Left renal pelvis (tissue), 4 donors: ENCODE data around the gene BUD23. TPM values are rescaled to one million over a fixed set of nuclear protein-coding genes. Genes with fewer than 3 reads are reported as not detected.
"Not testable (repeated sequence)": the region's sequence is repeated elsewhere in the genome, so short reads cannot be mapped to it uniquely, and the experiment has no call there.

Source experiments
- DNase-seq, 4 donors: peaks; one replicate each; pipeline ENCODE4 v3.0.0-alpha.2; 2013; ENCODE audit warnings: low read depth in 4 of 4, low spot score in 3 of 4
- polyA plus RNA-seq, 4 donors: library from polyadenylated mRNA; unstranded; fragments of 120-200 nt; gene quantifications; one replicate each; pipeline ENCODE4 v1.2.1, GENCODE V29; 2013; ENCODE audit not compliant: insufficient read length in 4 of 4

The BUD23 gene, protein sequence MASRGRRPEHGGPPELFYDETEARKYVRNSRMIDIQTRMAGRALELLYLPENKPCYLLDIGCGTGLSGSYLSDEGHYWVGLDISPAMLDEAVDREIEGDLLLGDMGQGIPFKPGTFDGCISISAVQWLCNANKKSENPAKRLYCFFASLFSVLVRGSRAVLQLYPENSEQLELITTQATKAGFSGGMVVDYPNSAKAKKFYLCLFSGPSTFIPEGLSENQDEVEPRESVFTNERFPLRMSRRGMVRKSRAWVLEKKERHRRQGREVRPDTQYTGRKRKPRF
- polyA plus RNA-seq, result 10 to 100 TPM; 65.4 to 98.8 (median 80.8) TPM

DNA sequence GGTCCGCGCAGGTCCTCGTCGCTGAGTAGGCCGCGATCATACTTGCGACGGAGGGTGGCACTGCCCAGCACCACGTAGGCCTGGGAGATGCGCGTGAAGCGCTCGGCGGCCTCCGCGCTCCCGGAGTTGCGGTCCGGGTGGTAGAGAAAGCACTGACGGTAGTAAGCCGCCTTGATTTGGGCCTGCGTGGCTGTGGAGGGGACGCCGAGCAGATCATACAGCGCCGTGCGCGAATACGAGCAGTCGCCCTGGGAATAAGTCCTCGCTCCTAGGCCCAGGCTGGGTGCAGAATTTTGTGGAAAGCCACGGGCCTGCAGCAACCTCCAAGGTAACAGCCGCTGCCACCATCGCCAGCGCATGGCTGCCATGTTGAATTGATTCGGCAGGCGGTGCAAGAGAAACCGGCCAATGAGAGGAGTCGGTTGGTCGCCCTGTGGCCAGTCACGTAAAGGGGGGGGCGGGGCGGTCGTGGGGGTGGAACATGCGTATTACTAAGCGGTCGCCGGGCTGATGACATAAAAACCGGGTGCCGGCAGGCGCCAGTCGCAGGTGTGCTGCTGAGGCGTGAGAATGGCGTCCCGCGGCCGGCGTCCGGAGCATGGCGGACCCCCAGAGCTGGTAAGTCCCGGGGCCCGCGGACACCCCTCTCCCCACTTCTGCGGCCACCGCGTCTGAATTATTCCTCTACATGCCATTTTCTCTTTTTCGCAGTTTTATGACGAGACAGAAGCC, at the start of gene BUD23, which contains the start of gene DNAJC30:
Gene BUD23, plus strand, starts transcription at position 542 of the 732 bp plus-strand sequence. Its CDS starts 29 bp downstream, at position 571.
Gene DNAJC30, minus strand, starts transcription at position 398 of the 732 bp plus-strand sequence. Its CDS starts 30 bp downstream, at position 368.
- DNase-seq, result peak; percentile 81 to 90 (median 88)

DNA sequence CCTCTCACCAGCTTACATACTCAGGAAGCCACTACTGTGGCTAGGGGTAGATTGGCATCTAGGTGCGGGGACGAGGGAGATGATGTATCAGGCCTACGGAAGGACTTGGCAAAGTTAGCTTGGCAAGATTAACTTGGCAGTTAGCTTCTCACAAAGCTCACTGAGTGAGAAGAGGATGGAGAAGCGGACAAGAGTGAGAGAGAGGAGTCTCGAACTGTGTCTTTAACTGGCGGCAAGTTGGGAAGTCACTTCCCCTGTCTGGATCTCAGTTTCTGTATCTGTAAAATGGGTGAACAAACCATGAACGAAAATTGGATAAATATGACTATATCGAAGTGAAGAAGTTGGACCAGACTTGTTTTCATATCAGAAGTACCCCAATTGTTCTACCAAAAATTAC, 49.6 kb upstream of the BUD23 start:
- no peak for DNase-seq

DNA sequence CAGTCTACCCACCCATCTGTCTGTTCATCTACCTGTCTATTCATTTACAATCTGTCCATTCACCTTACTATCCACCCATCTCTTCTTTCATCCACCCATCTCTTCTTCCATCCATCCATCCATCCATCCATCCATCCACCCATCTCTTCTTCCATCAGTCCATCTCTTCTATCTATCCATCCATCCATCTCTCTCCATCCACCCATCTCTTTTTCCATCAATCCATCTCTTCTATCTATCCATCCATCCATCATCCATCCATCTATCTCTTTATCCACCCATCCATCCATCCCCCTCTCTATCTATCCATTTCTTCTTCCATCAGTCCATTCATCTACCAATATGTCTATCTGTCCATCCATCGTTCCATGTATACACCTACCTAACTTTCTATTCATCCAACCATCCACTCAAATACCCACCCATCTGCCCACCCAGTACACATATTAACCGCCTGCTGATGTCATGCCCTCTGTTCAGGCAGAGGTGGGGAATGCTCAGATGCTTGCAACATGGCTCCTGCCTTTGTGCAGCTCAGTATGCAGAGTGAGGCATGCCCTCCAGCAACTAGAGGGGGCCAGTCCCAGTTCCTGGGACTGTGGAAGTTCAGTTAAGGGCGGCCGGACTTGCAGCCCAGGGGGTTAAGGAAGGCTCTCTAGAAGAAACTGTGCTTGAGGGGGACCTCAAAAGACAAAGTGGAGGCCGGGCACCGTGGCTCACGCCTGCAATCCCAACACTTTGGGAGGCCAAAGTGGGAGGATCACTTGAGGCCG, 47.8 kb upstream of the BUD23 start:
- DNase-seq, result no peak

DNA sequence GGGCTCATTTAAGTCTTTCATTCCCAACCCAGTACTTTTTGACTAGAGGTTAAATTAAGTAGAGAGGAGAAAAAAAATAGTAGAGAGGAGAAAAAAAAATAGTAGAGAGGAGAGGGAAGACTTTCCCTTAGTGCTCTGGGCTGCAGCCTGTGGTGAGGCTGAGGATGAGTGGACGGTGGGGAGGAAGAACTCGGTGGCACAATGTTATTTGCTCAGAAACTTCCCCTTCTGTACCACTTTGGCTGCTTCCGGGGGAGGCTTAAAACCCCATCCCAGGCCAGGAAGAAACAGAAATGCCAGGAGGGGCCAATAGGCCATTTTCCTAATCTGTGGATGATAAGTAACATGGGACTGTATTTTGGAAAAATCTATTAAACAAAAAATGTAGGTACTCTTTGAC, 44.5 kb upstream of the BUD23 start:
- DNase-seq, result no peak

DNA sequence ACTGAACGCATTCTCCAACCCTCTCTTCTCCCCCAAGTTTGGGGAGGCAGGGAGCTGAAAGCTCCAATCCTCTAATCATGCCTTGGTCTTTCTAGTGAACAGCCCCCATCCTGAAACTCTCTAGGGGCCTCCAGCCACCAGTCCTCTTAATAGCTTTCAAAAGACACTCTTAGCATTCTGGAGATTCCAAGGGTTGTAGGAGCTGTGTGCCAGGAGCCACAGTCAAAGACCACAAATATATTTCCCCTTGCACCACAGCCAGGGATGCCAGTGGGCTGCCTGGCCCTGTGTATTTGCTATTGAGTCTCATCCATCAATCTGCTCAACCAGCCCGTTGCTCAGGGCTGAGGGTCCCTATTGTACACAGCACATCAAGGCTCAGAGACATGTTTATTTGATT, 40.6 kb upstream of the BUD23 start:
- no peak for DNase-seq

DNA sequence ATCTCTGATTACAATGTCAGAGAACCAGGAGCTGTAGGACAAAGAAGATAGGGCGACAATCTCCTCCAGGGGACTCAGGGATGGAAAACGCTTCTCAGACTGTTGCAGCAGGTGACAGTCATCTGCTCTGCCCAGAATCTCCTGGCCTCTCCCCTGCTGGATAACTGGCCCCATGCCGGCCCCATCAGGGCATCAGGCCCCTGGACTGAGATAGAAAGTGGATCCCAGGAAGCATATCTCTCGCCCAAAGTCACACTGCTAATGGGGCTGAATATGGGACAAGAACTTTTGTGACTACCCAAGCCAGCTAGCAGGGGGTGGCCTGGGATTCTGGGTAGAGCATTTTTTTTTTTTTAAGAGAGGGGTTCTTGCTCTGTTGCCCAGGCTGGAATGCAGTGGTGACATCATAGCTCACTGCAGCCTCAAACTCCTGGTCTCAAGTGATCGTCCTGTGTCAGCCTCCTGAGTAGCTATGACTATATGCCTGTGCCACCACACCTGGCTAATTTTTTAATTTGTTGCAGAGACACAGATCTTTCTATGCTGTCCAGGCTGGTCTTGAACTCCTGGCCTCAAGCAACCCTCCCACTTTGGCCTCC, 38.6 kb upstream of the BUD23 start:
- DNase-seq, result no peak

DNA sequence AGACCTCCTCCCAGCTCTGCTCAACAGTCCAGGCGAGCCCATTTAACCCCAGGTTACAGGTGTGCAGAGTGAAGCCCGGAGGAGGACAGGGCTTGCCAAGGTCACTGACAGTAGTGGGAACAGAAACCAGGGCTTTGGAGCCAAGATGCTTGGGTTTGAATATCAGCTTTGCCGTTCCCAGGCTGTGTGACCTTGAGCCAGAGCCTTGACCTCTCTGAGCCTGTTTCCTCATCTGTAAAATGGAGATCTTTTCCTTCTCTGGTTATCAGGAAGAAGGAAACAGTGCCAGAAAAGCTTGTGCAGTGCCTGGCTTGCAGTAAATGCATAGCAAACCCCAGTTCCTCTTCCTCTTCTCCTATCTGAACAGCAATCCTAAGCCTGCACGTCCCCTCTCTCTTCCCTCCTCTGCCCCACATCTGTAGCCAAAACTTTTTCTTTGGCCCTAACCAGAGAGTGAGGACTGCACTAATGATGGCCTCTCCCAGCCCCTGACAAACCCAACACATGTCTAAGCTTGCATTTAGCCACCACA, 37.7 kb upstream of the BUD23 start:
- DNase-seq, result no peak

DNA sequence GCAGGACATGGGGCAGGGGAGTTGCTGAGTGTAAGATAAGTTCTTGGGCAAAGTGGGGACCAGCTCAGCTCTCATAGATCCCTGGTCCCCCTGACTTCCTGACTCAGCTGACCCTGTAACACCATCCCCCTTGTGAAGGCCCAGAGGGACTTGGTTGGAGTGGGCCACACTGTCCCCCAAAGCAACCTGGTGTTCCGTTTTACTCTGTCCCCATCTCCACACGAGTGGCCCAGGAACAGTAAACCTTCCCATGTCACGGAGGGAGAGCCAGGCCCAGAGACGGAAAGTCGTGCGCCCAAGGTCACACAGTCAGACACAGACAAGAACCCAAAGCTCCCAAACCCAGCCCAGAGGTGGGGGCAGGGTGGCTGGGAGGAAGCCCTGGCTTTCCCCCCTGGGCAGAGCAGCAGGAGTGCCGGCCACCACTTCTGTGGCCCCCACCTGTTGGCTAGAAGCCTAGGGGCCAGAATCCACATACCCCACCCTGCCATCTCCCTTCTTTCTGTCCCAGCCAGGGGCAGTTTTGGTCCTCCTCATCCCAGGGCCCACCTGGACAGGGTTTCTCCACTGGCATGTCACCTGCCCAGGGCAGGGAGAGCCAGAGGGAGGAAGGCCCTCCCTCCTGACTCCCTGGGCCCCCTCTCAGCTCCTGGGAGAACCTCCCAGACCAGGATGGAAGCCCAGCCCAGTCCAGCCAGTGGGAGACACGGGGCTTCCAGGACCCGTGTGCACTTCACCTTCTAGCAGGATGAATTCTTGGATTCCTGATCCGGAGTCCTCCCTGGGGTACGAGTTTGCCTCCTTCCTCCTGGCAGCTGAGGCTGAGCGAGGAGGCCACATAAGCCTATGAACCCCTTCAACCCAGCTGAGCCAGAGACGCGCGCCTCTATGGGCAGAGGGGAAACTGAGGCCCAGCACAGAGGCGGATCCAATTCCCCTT, 36.3 kb upstream of the BUD23 start:
- no peak for DNase-seq

DNA sequence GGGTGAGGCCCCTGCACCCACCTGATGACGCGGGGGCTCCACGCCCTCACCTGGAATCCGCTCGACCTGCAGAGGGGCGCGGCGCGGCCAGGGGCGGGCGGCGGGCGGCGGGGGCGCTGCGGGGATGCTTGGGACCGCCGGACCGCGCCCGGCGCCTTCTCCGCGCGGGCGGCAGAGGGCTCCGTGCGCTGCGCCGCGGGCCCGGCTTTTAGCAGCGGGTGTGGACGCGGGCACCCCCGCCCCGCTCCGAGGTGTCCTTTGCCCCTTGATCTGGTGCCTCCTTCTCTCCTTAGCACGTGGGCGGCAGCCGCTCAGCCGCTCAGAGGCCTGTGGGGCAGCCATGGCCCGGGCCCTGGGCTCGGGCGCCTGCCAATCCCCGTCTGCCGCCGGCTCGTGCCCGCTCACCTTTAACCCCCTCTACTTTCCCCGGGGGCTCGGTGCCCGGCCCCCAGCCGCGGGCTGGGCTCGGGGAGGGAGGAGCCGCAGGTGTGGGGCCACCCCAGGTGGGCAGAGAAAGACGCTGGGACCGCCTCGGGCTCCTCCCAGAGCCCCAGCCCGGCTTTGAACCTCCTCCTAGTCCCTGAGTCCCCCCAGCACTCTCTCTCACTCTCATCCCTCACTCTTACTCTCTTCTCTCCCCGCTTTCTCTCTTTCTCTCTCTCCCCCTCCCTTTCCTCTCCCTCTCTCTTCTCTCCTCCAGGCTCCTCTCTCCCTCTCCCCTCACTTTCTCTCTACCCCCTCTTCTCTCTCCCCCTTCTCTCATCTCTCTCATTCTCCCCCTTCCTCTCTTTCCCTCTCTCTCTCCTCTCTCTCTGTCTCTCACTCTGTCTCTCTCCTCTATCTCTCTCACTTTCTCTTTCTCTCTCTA, 35.4 kb upstream of the BUD23 start:
- DNase-seq, result no peak

DNA sequence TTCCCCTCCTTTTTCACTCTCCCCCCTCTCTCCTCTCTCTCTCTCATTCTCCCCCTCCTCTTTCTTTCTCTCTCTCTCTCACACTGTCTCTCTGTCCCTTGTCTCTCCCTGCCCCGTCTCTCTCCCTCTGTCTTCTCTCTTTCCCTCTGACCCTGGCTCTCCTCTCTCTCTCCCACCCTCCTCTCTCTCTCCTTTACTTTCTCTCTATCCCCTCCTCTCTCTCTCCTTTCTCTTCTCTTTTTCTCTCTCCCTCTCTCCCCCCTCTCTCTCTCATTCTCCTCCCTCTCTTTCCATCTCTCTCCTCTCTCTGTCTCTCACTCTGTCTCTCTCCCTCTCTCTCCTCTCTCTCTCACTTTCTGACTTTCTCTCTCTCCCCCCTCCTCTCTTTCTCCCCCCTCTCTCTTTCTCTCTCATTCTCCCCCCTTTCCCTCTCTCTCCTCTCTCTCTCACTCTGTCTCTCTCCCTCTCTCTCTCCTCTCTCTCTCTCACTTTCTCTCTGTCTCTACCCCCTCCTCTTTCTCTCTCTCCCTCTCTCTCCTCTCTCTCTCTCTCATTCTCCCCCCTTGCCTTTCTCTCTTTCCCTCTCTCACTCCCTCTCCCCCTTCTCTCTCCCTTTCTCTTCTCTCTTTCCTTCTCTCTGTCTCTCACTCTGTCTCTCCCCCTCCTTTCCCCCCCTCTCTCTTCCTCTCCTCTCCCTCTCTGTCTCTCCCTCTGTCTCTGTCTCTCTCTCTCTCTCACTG, 34.6 kb upstream of the BUD23 start:
- no peak for DNase-seq

DNA sequence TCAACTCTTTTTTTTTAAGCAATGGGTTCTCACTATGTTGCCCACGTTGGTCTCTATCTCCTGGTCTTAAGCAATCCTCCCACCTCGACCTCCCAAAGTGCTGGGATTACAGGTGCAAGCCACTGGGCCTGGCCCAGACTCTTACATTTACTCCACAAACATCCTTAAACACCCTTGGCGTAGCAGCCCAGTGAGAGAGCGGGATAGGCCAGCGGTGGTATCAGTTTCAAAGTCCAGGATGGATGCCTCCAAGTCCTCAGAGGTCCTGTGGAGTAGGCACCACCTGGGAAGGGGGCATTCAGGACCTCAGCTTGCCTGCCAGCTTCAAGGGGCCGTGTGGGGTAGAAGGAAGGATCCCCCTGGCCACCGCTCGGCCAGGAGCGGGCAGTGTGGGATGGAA, 33.8 kb upstream of the BUD23 start:
- no peak for DNase-seq

DNA sequence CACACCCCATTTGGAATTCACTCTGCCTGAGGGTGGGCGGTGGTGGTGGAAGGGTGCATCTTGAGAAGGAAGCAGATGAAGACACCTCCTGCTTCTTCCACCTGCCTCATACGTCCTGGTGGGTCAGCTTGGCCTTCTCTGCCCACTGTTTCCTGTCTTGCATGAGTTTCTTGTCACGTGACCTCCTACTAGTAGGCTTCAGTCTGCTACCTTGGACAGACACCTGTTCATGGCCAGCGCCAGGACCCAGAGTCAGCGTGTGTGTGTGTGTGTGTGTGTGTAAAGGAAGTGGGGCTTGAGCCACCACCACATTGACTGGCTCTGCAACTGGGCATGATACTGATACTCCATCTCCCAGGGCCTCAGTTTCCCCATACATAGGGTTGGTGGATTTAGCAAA, 32.9 kb upstream of the BUD23 start:
- DNase-seq, result no peak

DNA sequence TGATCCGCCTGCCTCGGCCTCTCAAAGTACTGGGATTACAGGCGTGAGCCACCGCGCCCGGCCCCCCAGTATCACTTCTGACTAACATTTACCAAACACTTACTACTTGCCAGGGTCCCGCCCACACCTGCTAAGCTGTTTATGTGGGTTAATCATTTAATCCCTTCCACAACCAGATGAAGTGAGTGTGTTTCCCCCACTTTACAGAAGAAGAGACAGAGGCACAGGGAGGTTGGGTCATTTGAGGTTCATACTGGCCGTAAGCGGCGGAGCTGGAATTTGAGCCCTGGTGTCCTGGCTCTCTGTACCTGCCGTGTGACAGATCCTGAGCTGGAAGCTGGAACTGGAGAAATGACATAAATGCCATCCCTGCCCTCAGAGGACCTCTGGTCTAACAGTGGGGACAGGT, 30.9 kb upstream of the BUD23 start:
- no peak for DNase-seq

DNA sequence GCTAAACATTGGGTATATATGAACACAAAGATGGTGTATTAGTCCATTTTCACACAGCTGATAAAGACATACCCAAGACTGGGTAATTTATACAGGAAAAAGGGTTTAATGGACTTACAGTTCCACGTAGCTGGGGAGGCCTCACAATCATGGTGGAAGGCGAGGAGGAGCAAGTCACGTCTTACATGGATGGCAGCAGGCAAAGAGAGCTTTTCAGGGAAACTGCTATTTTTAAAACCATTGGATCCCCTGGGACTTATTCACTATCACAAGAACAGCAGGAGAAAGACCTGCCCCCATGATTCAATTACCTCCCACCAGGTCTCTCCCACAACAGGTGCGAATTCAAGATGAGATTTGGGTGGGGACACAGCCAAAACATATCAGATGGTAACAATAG, 28.1 kb upstream of the BUD23 start:
- not testable (repeated sequence) for DNase-seq

DNA sequence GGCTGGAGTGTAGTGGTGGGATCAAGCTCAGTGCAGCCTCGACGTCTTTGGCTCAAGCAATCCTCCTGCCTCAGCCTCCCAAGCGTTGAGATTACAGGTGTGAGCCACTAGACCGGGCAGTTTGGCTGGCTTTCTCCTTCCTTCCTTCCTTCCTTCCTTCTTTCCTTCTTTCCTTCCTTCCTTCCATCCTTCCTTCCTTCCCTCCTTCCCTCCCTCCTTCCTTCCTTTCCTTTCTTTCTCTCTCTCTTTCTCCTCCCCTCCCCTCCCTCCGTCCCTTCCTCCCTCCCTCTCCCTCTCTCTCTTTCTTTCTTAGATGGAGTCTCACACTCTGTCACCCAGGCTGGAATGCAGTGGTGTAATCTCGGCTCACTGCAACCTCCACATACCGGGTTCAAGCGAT, 23.4 kb upstream of the BUD23 start:
- DNase-seq, result no peak

DNA sequence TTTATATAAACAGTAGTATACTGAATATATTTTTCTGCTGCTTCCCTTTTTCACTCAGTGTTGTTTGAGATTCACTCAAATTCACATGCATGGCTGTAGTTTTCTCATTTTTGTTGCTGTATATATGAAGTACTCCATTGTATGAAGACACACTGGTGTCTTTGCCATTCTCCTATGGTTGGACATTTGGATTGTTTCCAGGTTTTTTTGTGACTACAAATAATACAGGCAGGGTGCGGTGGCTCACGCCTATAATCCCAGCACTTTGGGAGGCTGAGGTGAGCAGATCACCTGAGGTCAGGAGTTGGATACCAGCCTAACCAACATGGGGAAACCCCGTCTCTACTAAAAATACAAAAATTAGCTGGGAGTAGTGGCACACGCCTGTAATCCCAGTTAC, 22.8 kb upstream of the BUD23 start:
- DNase-seq, result not testable (repeated sequence)

DNA sequence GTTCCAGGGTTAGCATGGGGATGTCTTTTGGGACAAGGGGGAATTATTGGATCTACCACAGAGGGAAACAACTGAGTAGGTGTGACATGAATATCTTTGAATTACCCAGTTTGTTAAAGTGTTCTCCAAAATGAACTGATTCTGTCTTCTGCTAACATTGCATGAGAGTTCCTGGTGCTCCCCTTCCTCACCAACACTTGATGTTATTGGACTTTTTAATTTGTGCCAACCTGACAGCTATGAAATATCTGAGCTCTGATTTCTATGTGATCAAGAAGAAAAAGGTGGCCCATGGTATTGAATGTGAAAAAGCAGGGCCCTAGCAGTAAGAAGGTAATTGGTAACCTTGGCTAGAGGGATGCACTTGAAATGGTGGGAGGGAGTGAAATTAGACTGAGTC, 20.4 kb upstream of the BUD23 start:
- DNase-seq, result no peak
